ENCODE measurements around the gene TSEN54.
"Not testable (repeated sequence)": the region's sequence is repeated elsewhere in the genome, so short reads cannot be mapped to it uniquely, and the experiment has no call there.

The TSEN54 gene

DNA sequence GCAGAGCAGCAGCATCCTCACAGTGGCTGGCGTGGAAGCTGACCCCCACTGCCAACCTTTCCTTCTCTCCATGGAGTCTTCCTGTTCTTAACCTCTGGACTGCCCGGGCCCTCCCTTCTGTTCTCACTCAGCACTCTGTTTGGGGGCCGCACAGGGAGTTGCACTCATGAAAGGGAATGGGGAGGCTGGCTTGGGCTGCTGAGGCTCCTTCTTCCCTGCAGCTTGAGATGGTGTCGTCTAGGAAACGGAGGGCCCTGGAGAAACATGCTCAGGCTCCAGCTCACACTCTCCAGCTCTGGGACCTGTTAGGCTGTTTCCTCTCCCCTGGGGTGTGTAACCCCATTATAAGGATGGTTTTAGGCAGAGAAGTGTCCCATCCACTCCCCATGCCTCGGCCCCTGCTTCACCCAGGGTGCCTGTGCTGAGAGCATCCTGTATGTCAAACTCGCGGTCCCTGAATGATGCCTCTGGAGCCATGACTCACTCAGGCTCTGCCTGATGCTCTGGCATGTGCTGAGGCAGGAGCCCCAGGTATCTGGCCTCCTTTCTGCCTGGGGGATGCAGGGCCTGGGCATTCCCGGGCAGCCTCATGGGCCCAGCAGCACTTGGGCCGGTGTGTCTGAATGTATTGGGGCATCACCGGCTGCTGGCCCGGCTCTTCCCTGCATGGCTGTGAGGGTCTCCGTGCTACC lies 41.0 kb upstream of the TSEN54 start:
- TF ChIP-seq, protein P1, sequence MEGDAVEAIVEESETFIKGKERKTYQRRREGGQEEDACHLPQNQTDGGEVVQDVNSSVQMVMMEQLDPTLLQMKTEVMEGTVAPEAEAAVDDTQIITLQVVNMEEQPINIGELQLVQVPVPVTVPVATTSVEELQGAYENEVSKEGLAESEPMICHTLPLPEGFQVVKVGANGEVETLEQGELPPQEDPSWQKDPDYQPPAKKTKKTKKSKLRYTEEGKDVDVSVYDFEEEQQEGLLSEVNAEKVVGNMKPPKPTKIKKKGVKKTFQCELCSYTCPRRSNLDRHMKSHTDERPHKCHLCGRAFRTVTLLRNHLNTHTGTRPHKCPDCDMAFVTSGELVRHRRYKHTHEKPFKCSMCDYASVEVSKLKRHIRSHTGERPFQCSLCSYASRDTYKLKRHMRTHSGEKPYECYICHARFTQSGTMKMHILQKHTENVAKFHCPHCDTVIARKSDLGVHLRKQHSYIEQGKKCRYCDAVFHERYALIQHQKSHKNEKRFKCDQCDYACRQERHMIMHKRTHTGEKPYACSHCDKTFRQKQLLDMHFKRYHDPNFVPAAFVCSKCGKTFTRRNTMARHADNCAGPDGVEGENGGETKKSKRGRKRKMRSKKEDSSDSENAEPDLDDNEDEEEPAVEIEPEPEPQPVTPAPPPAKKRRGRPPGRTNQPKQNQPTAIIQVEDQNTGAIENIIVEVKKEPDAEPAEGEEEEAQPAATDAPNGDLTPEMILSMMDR (IDR thresholded peaks at IDR 0.05; ENCODE audit: control insufficient read depth, extremely low read depth, insufficient read depth): no peak
- no peak for DNase-seq (ENCODE audit: low read depth)
- H3K4me3 ChIP-seq (ENCODE audit: low read depth, low read length): no peak overlapping the region

DNA sequence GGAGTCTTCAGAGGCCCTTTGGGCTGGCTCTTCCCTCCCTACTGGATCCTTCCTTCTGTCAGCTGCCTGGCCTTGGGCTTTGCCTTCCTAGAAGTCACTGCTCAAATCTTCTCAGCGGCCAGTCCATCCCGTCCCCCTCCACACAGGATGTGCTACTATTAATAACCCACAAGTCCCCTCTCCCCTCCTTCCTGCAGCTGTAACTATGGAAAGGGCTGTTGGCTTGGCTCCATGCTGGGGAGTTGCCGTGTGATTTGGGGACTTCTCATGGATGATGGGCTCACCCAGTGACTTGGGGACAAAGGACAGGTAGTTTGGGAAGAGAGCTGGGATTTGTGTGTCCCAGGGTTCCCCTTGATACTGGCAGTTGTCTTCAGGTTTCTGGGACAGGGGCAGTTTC lies 40.5 kb upstream of the TSEN54 start:
- no peak for DNase-seq (ENCODE audit: low read depth)
- H3K4me3 ChIP-seq (ENCODE audit: low read depth, low read length): no peak overlapping the region
- TF ChIP-seq, protein P1 (IDR thresholded peaks at IDR 0.05; ENCODE audit: control insufficient read depth, extremely low read depth, insufficient read depth): no peak

DNA sequence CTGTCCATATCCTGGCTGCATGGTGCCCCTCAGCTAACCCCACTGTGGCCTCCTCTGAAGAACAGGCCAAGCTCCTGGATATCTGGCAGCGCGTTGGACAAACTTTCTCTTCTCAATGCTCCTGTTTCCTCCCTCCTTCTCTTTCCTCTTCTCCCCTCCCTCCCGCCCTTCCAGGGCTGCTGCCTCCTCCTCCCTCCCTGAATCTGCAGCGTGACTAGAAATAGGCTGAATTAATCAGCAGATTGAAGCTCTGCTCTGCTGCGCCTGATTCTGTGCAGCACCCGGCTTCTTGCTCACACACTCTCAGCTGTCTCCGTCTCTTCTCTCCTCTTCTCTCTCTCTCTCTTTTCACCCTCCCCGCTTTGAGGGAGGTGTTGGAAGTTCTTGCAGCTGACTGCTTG lies 40.1 kb upstream of the TSEN54 start:
- TF ChIP-seq, protein P1 (IDR thresholded peaks at IDR 0.05; ENCODE audit: control insufficient read depth, extremely low read depth, insufficient read depth): no peak
- DNase-seq (ENCODE audit: low read depth): no peak

DNA sequence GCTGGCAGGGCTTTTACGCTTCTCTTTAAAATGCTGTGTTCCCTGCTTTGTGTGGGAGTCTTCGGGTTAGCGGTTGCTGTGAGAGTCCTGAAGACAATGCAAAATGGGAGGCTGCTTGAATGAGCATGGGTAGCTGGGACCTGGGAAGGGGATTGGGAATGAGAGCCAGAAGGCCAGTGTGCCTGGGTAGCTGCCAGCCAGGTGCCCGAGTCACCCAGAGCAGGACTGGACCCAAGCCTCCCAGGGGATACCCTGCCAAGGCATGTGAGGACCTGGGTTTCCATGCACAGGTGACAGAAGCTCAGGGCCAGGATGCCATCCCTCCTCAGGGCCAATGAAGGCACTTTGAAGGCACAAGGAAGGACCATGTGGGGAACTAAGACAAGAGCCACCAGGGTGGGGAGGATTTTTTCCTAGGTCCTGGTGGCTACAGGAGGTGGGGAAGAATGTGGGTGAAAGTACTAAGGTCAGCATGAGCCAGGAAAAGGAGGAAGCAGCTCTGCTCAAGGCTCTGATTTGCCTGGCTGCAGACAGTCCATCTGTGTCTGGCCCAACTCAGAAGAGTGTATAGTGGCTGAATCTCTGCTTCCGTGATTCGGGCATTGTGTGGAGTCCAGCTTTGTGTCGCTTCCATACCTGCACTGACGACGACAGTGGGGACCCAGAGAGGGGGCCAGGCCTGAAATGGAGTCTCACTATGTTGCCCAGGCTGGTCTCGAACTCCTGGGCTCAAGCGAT lies 39.4 kb upstream of the TSEN54 start:
- no peak overlapping the region for H3K4me3 ChIP-seq (ENCODE audit: low read depth, low read length)
- TF ChIP-seq, protein P1 (IDR thresholded peaks at IDR 0.05; ENCODE audit: control insufficient read depth, extremely low read depth, insufficient read depth): no peak
- no peak for DNase-seq (ENCODE audit: low read depth)

More for the DNA sequence above, 40.1 kb upstream of the TSEN54 start:
- H3K4me3 ChIP-seq (ENCODE audit: low read depth, low read length): no peak overlapping the region

DNA sequence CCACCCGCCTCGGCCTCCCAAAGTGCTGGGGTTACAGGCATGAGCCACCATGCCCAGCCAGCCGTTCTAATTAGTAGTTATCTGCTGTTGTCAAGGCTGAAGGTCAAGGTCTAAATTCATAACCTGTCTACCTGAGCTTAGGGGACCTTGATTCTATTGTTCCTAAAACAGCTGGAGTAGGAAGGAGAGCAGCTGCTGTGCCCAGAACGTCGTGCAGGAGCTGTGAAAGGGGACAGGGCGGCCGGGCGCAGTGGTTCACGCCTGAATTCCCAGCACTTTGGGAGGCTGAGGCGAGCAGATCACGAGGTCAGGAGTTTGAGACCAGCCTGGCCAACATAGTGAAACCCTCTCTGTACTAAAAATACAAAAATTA lies 38.9 kb upstream of the TSEN54 start:
- DNase-seq (ENCODE audit: low read depth); H3K4me3 ChIP-seq (ENCODE audit: low read depth, low read length): not testable (repeated sequence)

DNA sequence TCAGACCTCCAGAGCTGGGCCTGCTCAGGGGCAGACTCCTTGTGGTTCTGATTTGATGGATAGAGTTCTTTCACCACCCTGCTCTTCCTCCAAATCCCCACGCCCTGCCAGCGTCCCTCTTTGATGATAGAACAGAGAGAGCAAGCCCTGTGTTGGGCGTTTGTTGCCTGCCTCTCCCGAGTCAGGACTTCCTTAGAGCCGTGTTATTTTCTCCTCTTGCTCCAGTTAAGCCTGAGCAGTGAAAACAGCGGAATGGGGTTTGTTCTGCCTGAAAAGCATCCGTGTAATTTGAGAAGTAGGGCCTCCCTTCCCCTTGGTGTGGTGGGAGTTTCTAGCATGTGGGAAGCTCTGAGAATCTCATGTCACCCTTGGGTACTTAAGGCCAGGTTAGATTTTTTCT lies 37.8 kb upstream of the TSEN54 start:
- H3K4me3 ChIP-seq (ENCODE audit: low read depth, low read length): no peak overlapping the region
- TF ChIP-seq, protein P1 (IDR thresholded peaks at IDR 0.05; ENCODE audit: control insufficient read depth, extremely low read depth, insufficient read depth): no peak
- DNase-seq (ENCODE audit: low read depth): no peak

DNA sequence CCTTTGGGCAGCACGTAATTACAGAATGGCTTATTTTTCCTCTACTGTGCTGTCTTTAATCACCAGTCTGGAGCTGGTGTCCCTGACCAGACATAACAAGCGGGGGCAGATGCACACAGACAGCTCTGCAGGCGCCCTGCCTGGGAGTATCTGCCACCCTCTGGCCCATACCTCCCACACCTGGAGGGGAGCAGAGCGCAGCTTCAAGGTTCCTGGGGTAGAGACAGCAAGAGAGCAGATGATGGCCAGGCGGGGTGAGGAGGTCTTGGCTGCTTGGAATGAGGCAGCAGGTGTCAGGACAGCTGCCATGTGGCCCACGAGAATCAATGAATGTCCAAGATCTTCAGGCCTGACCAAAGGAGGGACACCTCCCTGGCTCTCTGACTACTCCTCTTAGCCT lies 36.0 kb upstream of the TSEN54 start:
- TF ChIP-seq, protein P1 (IDR thresholded peaks at IDR 0.05; ENCODE audit: control insufficient read depth, extremely low read depth, insufficient read depth): no peak
- no peak overlapping the region for H3K4me3 ChIP-seq (ENCODE audit: low read depth, low read length)
- DNase-seq (ENCODE audit: low read depth): no peak

Measured in LNCaP clone FGC (cell line).